ENCODE results near the gene PCDHGA9. TPM values are rescaled to one million over a fixed set of nuclear protein-coding genes. Genes with fewer than 3 reads are reported as not detected.

PCDHGA9 gene
- total RNA-seq, 1 donor from 2014 or later = 2.5 TPM

DNA sequence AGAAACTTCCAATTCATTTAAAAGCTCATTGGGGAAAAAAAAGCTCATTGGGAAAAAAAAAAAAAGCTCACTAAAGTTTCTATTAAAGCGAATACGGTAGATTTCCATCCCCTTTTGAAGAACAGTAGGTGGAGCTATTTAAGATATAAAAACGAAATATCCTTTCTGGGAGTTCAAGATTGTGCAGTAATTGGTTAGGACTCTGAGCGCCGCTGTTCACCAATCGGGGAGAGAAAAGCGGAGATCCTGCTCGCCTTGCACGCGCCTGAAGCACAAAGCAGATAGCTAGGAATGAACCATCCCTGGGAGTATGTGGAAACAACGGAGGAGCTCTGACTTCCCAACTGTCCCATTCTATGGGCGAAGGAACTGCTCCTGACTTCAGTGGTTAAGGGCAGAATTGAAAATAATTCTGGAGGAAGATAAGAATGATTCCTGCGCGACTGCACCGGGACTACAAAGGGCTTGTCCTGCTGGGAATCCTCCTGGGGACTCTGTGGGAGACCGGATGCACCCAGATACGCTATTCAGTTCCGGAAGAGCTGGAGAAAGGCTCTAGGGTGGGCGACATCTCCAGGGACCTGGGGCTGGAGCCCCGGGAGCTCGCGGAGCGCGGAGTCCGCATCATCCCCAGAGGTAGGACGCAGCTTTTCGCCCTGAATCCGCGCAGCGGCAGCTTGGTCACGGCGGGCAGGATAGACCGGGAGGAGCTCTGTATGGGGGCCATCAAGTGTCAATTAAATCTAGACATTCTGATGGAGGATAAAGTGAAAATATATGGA, 27.9 kb downstream of the PCDHGA9 start, which contains the start of gene PCDHGA12:
TSS of gene PCDHGA12 (plus strand) at position 176 of the 782 bp plus-strand sequence. CDS start at position 429, 253 bp downstream.

Other genes starting within 250 kb of the PCDHGA9 start
- gene PCDHB7, start 230.1 kb upstream of the PCDHGA9 start, total RNA-seq = 0.23 and 0.34 TPM in 2 replicates
- gene PCDHB8, start 225.0 kb upstream of the PCDHGA9 start, total RNA-seq = not detected in 2 replicates
- gene PCDHB16, start 220.4 kb upstream of the PCDHGA9 start, total RNA-seq = under 0.01 and 1.1 TPM in 2 replicates
- 0.23 and 0.43 TPM in 2 replicates for gene PCDHB9, start 215.6 kb upstream of the PCDHGA9 start, total RNA-seq
- gene PCDHB10, start 210.4 kb upstream of the PCDHGA9 start, total RNA-seq = 0.12 and 0.17 TPM in 2 replicates
- 0.12 TPM in 1 of 2 replicates, not detected in the other for gene PCDHB11, start 203.2 kb upstream of the PCDHGA9 start, total RNA-seq
- gene PCDHB12, start 194.1 kb upstream of the PCDHGA9 start, total RNA-seq = under 0.01 and 0.26 TPM in 2 replicates
- gene PCDHB13, start 188.9 kb upstream of the PCDHGA9 start, total RNA-seq = 0.35 and 0.43 TPM in 2 replicates
- gene PCDHB14, start 179.4 kb upstream of the PCDHGA9 start, total RNA-seq = 0.70 TPM in 1 of 2 replicates, not detected in the other
- gene PCDHB15, start 157.4 kb upstream of the PCDHGA9 start, total RNA-seq = under 0.01 and 0.12 TPM in 2 replicates
- not detected in 2 replicates for gene SLC25A2, start 98.7 kb upstream of the PCDHGA9 start, total RNA-seq
- gene TAF7, start 82.0 kb upstream of the PCDHGA9 start, total RNA-seq = 34.3 and 45.5 TPM in 2 replicates
- 0.35 and 0.85 TPM in 2 replicates for gene PCDHGA1, start 72.3 kb upstream of the PCDHGA9 start, total RNA-seq
- 2.2 and 3.5 TPM in 2 replicates for gene PCDHGA2, start 64.0 kb upstream of the PCDHGA9 start, total RNA-seq
- gene PCDHGA3, start 58.9 kb upstream of the PCDHGA9 start, total RNA-seq = 1.8 and 4.4 TPM in 2 replicates
- 0.82 and 0.94 TPM in 2 replicates for gene PCDHGB1, start 52.7 kb upstream of the PCDHGA9 start, total RNA-seq
- gene PCDHGA4, start 47.8 kb upstream of the PCDHGA9 start, total RNA-seq = 2.8 and 3.9 TPM in 2 replicates
- gene PCDHGB2, start 42.8 kb upstream of the PCDHGA9 start, total RNA-seq = 0.77 and 3.3 TPM in 2 replicates
- gene PCDHGA5, start 38.6 kb upstream of the PCDHGA9 start, total RNA-seq = 0.68 and 2.1 TPM in 2 replicates
- 0.58 and 1.8 TPM in 2 replicates for gene PCDHGB3, start 32.5 kb upstream of the PCDHGA9 start, total RNA-seq
- gene PCDHGA6, start 28.9 kb upstream of the PCDHGA9 start, total RNA-seq = 3.7 and 4.3 TPM in 2 replicates
- gene PCDHGA7, start 20.0 kb upstream of the PCDHGA9 start, total RNA-seq = 4.4 and 5.1 TPM in 2 replicates
- 11.6 and 12.8 TPM in 2 replicates for gene PCDHGB4, start 15.1 kb upstream of the PCDHGA9 start, total RNA-seq
- 0.70 and 1.4 TPM in 2 replicates for gene PCDHGA8, start 10.1 kb upstream of the PCDHGA9 start, total RNA-seq
- gene PCDHGB5, start 4.8 kb upstream of the PCDHGA9 start, total RNA-seq = 19.2 and 23.3 TPM in 2 replicates
- gene PCDHGB6, start 5.2 kb downstream of the PCDHGA9 start, total RNA-seq = 0.93 and 1.4 TPM in 2 replicates
- 6.9 and 8.6 TPM in 2 replicates for gene PCDHGA10, start 10.2 kb downstream of the PCDHGA9 start, total RNA-seq
- gene PCDHGB7, start 14.9 kb downstream of the PCDHGA9 start, total RNA-seq = 8.3 and 12.5 TPM in 2 replicates
- gene PCDHGA11, start 18.3 kb downstream of the PCDHGA9 start, total RNA-seq = 11.7 and 12.9 TPM in 2 replicates
- gene PCDHGA12, start 27.7 kb downstream of the PCDHGA9 start, total RNA-seq = 18.8 and 27.2 TPM in 2 replicates
- 55.5 and 77.5 TPM in 2 replicates for gene PCDHGC3, start 73.2 kb downstream of the PCDHGA9 start, total RNA-seq
- gene PCDHGC4, start 82.3 kb downstream of the PCDHGA9 start, total RNA-seq = 0.23 and 0.26 TPM in 2 replicates
- gene PCDHGC5, start 86.3 kb downstream of the PCDHGA9 start, total RNA-seq = 0.43 and 0.58 TPM in 2 replicates
- 20.5 and 27.1 TPM in 2 replicates for gene DIAPH1, start 216.2 kb downstream of the PCDHGA9 start, total RNA-seq
- 39.7 and 53.9 TPM in 2 replicates for gene HDAC3, start 234.1 kb downstream of the PCDHGA9 start, total RNA-seq
- gene RELL2, start 234.2 kb downstream of the PCDHGA9 start, total RNA-seq = 3.5 and 4.4 TPM in 2 replicates
- 19.7 and 23.1 TPM in 2 replicates for gene FCHSD1, start 248.6 kb downstream of the PCDHGA9 start, total RNA-seq